Measurements from ENCODE around the gene ZNF883.
A peak's percentile ranks its signal among the peaks of the same experiment; 100 is the strongest.
"Not testable (repeated sequence)": the region's sequence is repeated elsewhere in the genome, so short reads cannot be mapped to it uniquely, and the experiment has no call there.

ZNF883 gene

GRCh38 chr9:113011911-113012381, at the start of gene ZNF883:
ZNF883 (minus strand) TSS chr9:113012192.
- DNase-seq, result peak; percentile 24

GRCh38 chr9:113061072-113061850, 49.3 kb upstream of the ZNF883 start:
- not testable (repeated sequence) for DNase-seq

GRCh38 chr9:113059581-113060284, 47.7 kb upstream of the ZNF883 start:
- DNase-seq, result peak; percentile 5

GRCh38 chr9:113057193-113057592, 45.2 kb upstream of the ZNF883 start:
- DNase-seq, result no peak

DNA sequence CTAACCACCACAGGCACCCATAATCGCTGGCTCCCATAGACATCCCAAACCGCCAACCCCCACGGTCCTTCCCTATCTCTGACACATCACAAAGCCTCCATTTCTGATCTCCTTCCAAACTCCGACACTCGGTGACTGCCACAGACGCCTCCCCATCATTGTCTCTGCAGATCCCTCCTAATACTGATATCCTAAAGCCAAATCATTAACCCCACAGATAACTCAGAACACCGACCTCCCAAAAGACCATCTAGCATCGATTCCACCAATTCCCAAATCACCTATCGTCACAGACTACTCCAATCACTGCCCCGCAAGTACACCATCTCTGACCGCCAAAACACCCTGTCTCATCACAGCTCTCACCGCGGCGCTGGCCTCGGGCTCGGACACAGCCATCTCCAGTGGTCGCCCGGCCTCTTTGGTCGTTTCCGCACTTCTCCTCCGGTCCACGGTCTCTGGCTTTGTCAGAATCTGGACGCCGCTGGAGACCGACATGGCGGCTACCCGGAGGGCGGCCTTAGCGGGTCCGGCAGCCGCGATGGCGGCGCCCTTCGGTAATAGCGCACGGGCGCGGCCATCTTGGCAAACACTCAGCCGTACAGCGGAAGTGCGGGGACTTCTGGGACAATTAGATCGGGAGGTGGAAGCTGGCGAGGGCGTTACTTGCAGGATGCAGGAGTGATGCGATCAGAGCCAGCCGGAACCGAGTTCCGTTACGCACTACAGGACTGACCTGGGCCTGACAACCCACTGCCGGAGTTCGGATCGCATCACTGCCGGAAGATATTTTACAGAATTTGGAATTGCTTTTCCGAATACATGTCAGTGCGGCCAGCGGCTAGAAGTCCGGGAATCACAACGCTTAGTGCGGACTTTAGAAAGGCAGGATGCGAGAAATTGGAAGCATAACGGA, 44.5 kb upstream of the ZNF883 start, which contains the start of gene ZFP37:
Gene ZFP37 (minus strand): TSS at position 534 of the 916 bp plus-strand sequence. CDS start 36 bp downstream, at position 498.
- peak; percentile 90 for DNase-seq

- no peak for DNase-seq
These were observed 31.1 kb upstream of the ZNF883 start for GRCh38 chr9:113042884-113043657.

DNA sequence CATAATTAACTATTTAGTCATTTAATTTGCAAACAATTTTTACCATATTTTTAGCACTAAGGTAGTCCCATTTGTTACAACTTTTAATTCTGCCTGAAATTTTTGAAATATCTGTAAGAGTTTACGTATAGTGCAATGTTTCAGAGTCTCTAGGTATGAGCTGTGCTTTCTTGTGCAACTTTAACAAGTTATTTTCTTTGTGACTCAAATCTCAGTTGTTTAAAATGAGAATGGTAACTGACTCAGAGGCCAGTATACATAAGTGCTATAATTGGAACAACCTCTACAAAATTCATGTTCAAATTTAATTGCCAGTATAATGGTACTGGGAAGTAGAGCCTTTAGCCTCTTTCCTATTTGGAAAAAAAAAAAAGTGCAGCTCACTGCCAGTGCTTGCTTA, 14.2 kb upstream of the ZNF883 start:
- no peak for DNase-seq

GRCh38 chr9:113018247-113018646, 6.3 kb upstream of the ZNF883 start:
- no peak for DNase-seq

DNA sequence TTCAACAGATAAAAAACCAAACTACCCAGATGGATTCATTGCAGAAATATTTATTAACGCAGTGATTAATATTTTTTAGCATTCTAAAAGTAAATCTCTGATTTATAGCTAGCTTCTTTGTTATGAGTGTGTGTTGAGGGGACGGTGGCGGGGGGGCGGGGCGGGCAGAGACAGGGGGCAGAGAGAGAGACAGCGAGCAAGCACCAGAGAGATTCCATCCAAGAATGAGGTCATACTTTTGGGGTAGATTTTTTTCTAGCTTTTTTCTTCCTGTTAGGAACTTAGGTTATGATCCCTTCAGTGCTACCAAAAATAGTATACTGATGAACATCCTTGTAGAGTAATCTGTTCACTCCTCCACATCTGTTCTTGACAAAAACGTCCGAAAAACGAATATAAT, 500 bp upstream of the ZNF883 start:
- DNase-seq, result no peak

DNA sequence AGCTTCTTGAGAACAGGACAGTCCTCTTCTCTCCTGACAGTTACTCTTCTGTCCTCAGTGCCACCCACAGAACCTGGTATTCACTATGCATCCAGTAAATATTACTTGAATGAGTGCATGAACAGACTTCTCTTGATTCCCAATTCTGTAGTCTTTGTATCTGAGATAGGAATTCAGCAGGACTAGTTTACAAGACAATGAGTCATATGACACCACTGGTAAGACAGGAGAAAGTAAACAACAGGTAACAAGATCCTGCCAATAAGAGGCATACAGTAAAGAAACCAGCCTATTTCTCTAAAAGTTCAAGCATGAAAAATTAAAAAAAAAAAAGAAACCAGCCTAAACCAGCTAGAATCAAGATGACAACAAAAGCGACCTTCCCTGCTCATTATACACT, 6.2 kb downstream of the ZNF883 start:
- no peak for DNase-seq

GRCh38 chr9:112997236-112997941, 14.6 kb downstream of the ZNF883 start:
- DNase-seq, result no peak

DNA sequence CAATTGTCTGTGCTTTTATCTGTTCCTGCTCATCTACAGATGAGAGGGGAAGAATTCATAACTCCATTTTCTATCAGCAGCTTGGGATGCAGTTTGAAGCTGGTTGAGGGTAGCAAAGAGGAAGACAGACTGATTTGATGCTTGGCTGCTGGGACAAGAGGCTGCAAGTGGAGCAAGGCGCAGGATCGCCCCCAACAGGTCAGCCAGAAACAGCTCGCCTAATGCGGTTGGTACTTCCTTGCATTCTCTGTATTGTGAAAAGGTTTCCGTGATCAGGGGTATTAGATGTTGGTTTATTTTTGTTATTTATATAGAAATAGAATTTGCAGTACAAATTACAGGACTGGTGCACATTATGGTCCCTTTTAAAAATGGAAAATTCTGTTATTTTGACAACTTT, 40.6 kb downstream of the ZNF883 start:
- DNase-seq, result peak; percentile 1

DNA sequence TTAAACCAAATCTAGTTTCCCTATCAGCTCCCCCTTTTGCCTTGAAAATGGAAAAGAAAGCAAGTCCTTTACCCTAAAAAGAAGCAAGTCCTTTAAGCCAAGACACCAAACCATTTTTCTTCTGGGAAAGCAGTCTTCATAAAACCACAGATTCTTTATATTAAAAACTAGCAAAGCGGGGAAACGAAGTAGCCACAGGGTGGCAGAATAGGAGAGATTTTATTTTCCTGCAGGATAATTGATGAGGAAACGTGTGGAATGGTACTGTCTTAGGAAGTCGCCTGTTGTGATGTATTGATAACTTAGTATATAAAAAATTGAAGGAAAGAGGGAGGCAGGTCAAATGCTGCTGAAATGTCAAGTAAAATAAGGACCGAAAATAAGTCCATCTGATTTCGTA, 41.1 kb downstream of the ZNF883 start:
- DNase-seq, result no peak

DNA sequence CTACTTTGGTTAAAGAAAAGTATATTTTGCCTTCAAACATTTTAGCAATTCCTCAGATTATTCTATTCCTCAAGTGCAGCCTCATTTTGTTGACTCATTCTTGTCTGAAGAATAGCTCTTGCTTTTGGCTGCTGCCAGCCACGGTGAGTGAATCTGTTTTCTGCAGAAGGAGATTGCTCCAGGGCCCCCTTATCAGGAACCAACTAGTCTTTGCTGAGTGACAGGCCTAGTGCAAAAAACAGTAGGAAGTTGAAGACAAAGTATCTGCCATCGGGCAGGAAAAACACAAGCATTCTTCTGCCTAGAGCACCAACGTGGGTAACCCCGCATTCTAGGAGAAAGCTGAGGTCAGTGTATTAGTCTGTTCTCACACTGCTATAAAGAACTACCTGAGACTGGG, 42.3 kb downstream of the ZNF883 start:
- no peak for DNase-seq

DNA sequence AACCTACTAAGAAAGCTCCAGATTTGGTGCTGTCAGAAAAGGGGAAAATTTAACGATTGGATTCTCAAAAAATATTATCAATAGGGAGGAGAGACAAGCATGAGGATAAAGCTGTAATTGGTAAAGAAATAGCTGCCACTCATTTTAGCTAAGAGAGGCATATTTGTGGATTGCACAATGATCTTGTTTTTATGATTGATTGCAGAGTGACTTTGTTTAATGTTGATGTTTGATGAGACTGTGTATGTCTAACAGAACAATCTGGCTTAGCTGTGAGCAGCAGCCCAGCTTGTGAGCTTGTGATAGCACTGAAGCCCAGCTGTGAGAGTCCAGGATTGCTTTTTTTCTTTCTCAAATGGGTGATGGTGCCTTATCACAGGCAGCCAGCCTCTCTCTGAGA, 56.4 kb downstream of the ZNF883 start:
- DNase-seq, result no peak

- no peak for DNase-seq
These were observed 66.3 kb downstream of the ZNF883 start for GRCh38 chr9:112945620-112946208.

GRCh38 chr9:112939418-112939817, 72.6 kb downstream of the ZNF883 start:
- DNase-seq, result no peak

- no peak for DNase-seq
These were observed 78.3 kb downstream of the ZNF883 start for GRCh38 chr9:112933696-112934095.

GRCh38 chr9:112925058-112925641, 86.8 kb downstream of the ZNF883 start:
- peak; percentile 24 for DNase-seq

DNA sequence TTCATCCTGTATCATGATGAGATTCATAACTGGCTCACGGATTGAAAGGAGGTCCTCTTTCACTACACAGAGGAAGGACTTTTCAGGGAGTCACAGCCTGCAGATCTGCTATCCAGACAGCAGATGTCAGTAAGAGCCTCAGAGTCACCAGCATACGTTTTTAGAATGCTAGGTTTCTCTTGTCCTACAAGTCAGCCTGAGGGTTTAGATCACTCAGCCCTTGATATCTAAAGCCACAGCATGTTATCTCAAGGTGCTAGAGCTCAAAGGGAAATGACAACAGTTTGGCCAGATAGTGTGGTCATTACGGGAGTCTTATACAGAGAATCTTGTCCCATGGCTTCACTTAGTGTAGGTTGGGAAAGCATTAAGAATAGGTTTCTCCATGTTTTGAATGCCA, 90.4 kb downstream of the ZNF883 start:
- DNase-seq, result peak; percentile 13

DNA sequence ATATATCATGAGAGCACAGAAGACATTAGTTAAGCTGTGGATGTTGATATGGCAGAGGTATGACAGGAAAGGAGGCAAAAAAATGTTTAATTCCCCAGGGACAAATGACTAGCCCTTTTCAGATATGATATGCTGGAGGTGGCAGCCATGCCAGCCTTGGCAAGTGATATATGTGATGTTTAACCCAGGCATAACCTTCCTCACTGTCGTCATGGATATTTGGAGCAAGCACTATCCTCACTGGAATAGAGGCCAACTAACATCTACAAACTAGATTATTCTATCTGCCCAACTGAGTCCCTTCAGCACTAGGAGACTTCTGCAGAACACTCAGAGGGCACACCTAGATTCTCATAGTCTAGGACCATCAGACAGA, 94.0 kb downstream of the ZNF883 start:
- DNase-seq, result no peak

Data from activated CD4-positive, alpha-beta T cell treated with anti-CD3 and anti-CD28 coated beads, Interleukin-10, Interleukin-2, amounts not matched to agents 100 ng/mL and 50 ng/mL, durations not matched to agents 16 hours and 8 hours (primary cell).